ENCODE measurements around the gene ITGB4.
A peak's percentile ranks its signal among the peaks of the same experiment; 100 is the strongest.
"Not testable (repeated sequence)": the region's sequence is repeated elsewhere in the genome, so short reads cannot be mapped to it uniquely, and the experiment has no call there.

The ITGB4 gene

GRCh38 chr17:75773808-75774470, 52.7 kb downstream of the ITGB4 start:
- DNase-seq: no peak

DNA sequence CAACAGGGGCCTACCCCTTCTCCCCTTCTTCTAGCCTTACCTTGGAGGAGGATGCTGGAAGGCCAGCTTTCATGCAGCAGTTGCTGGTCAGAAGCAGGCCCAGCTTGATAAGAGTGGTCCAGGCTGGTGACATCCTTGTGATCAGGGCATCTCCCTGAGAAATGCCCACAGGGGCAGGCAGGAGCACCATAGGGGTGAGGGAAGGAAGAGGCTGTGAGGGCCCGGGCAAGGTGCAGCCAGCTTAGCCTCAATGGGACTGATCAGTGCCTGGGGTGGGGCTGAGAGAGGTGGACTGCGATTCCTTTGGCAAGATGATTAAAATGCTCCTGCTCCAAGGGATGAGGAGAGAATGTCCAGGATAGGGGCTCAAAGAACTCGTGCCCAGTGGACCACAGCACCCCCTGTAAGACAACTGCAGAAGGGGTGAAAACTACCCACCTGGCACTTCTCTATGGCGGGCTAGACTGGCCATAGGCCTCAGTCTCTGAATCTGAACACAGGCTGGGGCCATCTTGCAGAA, 53.3 kb downstream of the ITGB4 start:
- no peak for DNase-seq

DNA sequence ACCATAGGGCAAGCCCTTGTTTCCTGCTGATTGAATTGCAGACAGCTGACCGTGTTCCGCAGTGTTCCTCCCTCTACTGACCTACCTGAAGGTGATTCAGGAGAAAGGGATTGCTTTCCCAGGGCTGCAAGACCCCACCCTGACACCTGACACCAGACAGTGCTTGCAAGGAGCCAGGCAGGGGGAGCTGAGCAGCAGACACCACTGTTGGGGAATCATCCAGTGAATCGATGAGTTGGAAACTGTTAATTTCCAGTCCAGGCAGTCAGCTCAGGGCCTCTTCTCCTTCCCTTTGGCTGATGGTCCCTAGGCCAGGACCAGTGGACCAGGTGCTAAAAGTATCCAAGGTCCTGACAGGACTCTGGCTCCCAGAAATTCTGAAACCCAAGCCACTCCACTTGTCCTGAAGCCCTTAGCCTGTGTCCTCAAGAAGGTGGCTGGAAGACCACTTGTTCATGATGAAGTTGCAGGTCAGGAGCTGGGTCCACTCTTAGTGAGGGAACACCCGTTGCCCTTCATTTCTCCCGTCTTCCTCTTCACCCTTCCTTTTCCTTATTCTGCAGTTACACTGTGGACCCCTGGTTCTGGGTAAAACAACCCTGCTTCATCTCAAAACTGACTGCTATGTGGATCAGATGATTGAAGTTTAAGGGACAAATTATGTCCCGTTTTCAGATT, 53.9 kb downstream of the ITGB4 start:
- no peak for DNase-seq

GRCh38 chr17:75776386-75777295, 55.4 kb downstream of the ITGB4 start:
- DNase-seq: no peak

GRCh38 chr17:75777296-75777922, 56.1 kb downstream of the ITGB4 start:
- no peak for DNase-seq

DNA sequence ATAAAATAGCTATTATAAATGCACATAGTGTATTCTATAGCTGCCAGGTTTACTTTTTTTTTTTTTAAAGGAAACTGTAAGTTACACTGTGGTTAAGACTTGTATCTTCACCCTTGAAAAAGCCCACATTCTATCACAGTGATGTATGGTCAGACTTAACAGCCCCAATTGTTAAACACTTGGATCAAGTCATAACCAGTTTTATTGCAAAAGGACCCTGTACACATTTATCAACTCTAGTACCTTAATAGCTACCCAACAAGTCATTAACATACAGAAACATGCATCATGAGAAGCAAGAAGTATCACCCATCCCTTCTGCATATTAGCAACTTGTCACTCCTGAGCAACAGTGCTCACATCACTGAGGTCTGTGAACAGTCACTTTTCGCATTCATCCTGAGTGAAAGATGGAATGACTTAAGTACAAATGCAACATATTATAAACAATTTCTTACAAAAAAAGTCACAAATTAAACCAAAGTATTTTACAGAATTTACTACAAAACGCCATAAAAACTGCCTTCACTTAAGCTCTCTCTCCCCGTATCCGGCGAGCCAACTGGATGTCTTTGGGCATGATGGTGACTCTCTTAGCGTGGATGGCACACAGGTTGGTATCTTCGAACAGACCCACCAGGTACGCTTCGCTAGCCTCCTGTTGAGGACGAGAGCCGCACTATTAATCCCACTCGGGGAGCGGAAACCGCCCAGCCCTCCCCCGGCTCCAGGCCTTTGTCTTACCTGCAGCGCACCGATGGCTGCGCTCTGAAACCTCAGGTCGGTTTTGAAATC, 57.0 kb downstream of the ITGB4 start:
- DNase-seq: not testable (repeated sequence)

GRCh38 chr17:75778861-75779249, 57.6 kb downstream of the ITGB4 start:
- DNase-seq: peak in 1 of 4 experiments; percentile 74

DNA sequence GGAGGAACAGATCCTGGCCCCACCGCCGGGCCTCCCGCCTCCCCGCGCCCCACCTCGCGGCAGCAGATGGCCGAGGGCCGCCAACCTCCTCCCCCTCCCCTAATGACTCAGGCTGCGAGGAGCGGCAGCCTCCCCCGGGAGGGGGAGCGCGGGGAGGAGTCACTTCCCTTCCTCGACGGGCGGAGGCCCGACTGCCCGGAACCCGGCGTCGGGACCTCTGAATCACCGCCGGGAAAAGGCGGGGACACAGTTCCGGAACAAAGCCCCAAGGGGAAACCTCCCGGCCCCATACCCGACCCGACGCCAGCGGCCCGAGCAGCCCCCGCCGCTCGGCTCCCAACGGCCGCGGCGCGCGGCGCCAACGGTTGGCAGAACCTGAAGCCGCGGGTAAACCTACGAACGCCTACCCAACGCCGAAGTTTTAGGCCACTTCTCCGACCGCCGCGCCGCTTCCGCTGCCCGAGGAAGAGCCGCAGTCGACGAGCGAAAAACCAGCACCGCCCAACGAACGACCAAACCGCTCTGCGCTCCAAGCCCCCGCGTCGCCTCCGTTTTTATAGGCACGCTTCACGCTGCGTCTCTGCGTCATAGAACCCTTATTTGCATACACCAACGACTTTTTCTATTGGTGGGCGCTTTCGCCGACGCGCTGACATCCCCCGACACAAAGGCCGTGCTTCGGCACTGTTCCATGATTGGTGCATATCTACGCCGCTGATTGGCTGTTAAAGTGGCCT, 58.2 kb downstream of the ITGB4 start:
- DNase-seq: peak; percentile 87 to 90 (median 89)

DNA sequence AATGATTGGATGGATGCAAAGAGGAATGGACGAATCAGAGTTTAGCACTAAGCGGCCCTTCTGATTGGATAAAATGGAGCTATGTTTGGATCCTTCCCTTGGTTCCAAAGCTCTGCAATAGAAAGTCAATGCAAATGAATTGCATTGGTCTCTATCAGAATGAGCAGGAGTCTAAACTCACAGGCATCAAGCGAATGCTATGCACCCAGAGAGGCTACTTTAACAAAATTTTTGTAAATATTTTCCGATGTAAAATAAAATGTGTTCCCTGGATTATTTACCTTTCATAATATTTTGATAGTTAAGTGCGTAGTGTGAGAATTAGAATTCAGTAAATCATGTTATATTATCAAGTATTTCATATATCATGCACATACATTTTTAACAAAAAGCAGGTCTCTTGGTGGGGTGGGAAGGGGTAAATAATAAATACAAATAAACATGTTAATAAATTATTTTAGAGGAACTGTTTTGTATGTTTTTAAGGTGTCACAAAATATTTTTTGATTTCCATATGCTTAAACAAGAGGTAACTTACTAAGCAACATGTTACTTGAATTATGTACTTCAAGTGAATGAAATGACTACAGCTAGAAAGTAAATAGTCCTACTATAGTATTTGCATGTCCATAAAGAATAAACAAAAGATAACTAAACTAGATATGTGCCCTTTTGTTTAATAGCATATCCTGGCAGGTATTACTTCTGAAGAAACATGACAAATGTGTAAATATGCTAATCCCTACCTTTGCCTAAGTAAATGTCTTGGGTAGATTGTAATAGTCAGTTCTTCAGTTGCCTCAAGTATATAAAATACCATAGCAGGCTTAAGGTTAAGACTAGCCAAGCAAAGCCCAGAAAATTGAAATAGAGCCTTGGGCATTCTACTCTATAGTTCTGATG, 59.0 kb downstream of the ITGB4 start:
- no peak for DNase-seq

DNA sequence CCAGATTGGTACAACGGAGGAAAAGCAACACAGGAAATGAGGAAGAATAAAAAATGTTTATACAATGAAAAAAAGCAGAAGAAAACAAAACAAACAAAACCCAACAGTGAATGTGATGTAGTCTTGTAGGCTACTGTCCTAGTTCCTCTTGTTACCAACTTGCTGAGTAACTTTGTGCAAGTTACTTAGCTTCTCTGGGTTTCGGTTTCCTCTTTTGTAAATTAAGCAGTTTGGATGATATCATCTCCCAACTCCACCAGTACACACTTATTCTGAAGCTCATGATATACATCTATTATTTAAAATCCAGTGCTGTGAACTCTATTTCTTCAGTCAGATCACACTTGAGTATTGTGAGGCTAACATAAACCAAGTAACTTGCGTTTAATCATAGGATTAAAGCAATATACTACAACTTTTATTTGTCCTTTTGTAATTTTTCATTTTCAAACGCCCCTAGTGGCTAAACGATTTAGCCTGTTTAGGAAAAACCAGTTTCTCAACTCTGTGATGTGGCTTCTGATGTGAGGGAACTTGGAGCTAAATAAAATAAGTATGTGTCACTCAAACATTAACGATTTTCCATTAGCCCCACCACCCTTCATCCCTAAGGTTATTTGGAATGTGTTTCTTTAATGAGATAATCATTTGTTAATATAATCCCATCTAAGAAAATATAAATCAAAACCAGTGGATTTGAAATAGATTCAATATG, 62.0 kb downstream of the ITGB4 start:
- DNase-seq: no peak

DNA sequence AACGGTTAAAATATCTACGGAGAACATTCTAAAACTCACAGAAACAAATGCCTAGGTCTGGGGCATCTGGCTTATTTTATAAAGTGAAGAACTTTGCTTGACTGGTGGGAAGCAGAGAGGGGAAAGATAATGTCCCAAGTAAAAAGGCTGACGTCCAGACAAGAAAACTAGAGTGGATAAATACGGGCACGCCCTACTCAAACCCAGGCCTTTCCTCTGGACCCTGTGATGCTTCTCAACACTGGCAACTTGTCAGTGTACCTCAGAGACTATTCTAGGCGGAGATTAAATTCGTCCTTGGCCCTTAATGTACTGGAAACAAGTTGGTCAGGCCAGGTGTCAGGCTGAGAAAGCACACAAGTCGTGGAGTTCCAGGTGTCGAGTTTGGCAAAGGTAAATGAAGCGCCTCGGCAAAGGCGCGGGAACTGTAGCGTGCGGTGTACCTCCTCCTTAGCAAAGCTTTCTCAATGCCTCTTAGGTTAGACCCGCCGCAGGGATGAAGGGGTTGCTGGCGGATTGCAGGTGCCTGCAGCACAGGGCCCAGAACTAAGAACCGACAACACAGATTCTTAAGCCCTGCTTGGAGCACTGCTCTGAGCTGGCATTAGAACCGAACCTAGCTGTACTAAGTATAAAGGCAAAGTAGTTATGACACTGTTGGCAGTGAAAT, 62.7 kb downstream of the ITGB4 start:
- no peak for DNase-seq

- peak; percentile 88 to 96 (median 91) for DNase-seq
Measured at GRCh38 chr17:75784473-75785015, 63.3 kb downstream of the ITGB4 start, which contains the start of gene UNK. Gene UNK, plus strand, starts transcription at chr17:75784806. Its CDS starts 75 bp downstream, at chr17:75784881.

DNA sequence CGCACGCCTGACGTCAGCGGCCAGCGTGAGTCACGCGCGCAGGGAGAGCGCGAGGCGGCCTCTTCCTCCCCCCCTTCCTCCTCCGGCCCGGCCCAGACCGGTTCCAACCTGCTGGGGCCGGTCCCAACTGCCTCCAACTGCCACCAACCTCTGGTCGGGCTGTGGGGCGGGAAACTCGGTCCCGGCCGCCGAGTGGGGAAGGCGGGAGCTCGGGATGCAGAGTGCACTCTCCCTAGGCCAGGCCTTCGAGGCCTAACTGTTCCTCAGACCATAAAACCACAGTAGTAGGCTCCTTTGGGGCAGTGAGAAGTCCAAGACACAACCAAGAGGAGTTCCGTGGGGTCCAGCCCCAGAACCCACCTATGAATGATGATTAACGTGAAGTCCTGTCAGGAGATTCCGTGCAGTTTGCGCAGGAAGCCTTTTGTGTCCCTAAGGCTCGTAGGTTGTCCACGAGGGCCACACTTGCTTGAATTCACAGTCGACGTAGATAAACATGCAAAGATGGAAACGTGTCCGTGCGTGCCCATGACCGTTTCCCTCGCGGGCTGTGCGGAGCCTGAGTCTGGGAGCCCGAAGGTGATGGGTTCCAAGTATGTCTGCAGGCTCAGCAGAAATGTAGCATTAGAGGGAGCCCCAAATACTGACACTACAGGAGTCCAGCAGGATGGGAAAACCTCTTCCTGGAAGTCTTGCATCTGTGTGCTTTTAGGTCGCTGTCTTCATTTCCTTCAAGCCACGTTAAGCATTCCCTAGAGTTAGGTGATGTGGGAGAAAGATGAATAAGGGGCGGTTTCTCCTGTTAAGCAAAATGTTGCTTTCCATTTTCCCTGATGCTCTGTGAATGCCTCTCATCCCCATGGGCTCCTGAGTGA, 64.0 kb downstream of the ITGB4 start:
- peak; percentile 86 to 96 (median 90) for DNase-seq

- no peak for DNase-seq
Measured at GRCh38 chr17:75791254-75791653, 70.0 kb downstream of the ITGB4 start.

- DNase-seq: no peak
Measured at GRCh38 chr17:75793460-75793859, 72.2 kb downstream of the ITGB4 start.

DNA sequence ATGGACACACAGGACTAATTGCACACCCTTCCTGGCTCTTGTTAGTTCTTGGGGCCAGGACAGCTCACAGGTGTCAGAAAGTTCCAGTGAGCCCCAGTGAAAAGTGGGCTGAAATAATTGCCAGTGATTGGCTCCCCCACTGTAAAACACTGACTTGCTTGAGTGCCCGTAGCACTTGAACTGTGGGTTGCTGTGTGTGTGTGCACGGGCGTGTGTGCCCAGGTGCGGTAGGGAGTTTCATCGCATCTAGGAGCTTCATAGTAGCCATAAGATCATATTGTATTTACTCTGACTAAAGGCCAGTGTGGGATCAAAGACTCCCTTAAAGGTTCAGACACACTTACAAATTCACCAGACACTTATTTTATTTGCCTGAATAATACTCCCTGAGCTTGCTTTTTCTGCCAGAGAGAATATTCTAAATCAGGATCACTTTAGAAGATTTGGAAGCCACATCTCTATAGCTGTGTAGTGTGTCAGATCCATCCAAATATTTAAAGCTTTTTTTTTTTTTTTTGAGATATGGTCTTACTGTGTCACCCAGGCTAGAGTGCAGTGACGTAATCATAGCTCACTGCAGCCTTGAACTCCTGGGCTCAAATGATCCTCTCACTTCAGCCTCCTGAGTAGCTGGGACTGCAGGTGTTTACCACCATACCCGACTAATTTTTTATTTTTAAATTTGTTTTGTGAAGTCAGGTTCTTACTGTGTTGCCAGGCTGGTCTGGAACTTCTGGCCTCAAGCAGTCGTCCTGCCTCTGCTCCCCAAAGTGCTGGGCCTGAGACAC, 74.8 kb downstream of the ITGB4 start:
- no peak for DNase-seq

GRCh38 chr17:75799402-75799801, 78.1 kb downstream of the ITGB4 start:
- no peak for DNase-seq
